Measurements from ENCODE around the gene HSD17B1. TPM values are rescaled to one million over a fixed set of nuclear protein-coding genes. Genes with fewer than 3 reads are reported as not detected.
A peak's percentile ranks its signal among the peaks of the same experiment; 100 is the strongest.

The HSD17B1 gene
- polyA plus RNA-seq, 4 donors, result 2.0 to 2.7 (median 2.3) TPM

DNA sequence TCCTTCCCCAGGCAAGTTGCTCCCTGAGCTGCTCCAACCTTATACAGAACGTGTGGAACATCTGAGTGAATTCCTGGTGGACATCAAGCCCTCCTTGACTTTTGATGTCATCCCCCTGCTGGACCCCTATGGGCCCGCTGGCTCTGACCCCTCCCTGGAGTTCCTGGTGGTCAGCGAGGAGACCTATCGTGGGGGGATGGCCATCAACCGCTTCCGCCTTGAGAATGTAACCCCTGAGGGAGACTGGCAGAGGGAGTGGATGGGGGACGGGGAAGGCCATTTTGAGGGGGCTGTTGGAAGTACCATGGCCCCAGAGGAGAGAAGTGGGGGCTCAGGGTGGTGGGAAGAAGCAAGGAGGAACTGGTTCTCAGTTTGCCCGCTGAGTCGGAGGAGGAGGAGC lies 11.2 kb downstream of the HSD17B1 start:
- FAIRE-seq (no peak), DNase-seq (no peak)
- peak overlapping the region in 2 of 3 donors; percentile 1 to 90 for H3K27ac ChIP-seq (ENCODE audit: low read depth in 1 of 3, low read length in 2 of 3)
- H3K36me3 ChIP-seq (ENCODE audit: control insufficient read depth in 3 of 3, insufficient read depth in 2 of 3, low read depth in 1 of 3, low read length in 3 of 3), result peaks cover 4 to 51% (median 5%) of the 10 kb centered on the region in 3 donors
- no peaks in the 10 kb centered on the region for H3K9me3 ChIP-seq (ENCODE audit: control insufficient read depth in 2 of 2, insufficient read depth in 1 of 2, low read depth in 1 of 2, low read length in 1 of 2)
- H3K27me3 ChIP-seq (ENCODE audit: control insufficient read depth in 3 of 3, insufficient read depth in 3 of 3, low read length in 3 of 3), result no peaks in the 10 kb centered on the region
- H3K4me3 ChIP-seq (ENCODE audit: low read depth in 1 of 3, low read length in 3 of 3), result peak overlapping the region in 1 of 3 donors; percentile 70
- peaks cover 8 to 43% (median 10%) of the 10 kb centered on the region in 3 donors for H3K4me1 ChIP-seq (ENCODE audit: control insufficient read depth in 3 of 3, insufficient read depth in 2 of 3, low read depth in 1 of 3, low read length in 2 of 3)
- 82 to 89% (median 84%) methylated on average over 7 to 9 of the region's 9 CpGs for WGBS, 3 donors

DNA sequence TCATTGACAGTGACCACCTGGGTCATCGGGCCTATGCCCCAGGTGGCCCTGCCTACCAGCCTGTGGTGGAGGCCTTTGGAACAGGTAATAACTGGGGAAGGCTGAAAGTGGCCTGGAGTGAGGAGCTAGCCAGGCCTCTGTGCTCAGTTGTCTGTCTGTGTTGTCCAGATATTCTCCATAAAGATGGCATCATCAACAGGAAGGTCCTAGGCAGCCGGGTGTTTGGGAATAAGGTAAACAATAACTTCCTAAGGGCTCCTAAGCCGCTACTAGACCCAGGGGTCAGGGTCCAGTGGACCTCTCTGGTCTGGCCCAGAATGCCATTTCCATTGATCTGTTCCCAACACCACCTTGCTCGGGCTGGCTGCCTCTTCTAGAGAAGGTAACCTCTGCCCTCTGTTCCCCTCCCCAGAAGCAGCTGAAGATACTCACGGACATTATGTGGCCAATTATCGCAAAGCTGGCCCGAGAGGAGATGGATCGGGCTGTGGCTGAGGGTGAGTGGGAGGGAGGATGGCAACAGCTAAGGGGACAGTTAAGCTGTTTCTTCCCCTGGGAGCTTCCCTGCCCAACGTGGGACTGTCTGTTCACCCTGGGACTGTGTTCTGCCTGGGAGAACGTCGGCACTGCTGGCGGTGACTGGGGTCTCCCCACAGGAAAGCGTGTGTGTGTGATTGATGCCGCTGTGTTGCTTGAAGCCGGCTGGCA lies 12.2 kb downstream of the HSD17B1 start:
- no peak overlapping the region for H3K27ac ChIP-seq (ENCODE audit: low read depth in 1 of 3, low read length in 2 of 3)
- no peaks in the 10 kb centered on the region for H3K9me3 ChIP-seq (ENCODE audit: control insufficient read depth in 2 of 2, insufficient read depth in 1 of 2, low read depth in 1 of 2, low read length in 1 of 2)
- 87 to 89% (median 88%) methylated on average over 15 of the region's 15 CpGs for WGBS, 3 donors
- peaks cover 8 to 53% (median 10%) of the 10 kb centered on the region in 3 donors for H3K4me1 ChIP-seq (ENCODE audit: control insufficient read depth in 3 of 3, insufficient read depth in 2 of 3, low read depth in 1 of 3, low read length in 2 of 3)
- H3K4me3 ChIP-seq (ENCODE audit: low read depth in 1 of 3, low read length in 3 of 3), result no peak overlapping the region
- DNase-seq (no peak), FAIRE-seq (no peak)
- H3K27me3 ChIP-seq (ENCODE audit: control insufficient read depth in 3 of 3, insufficient read depth in 3 of 3, low read length in 3 of 3), result no peaks in the 10 kb centered on the region
- peaks cover 10 to 61% (median 10%) of the 10 kb centered on the region in 3 donors for H3K36me3 ChIP-seq (ENCODE audit: control insufficient read depth in 3 of 3, insufficient read depth in 2 of 3, low read depth in 1 of 3, low read length in 3 of 3)

- no peaks in the 10 kb centered on the region for H3K27me3 ChIP-seq (ENCODE audit: control insufficient read depth in 3 of 3, insufficient read depth in 3 of 3, low read length in 3 of 3)
- DNase-seq, result no peak
- H3K36me3 ChIP-seq (ENCODE audit: control insufficient read depth in 3 of 3, insufficient read depth in 2 of 3, low read depth in 1 of 3, low read length in 3 of 3), result peaks cover 14 to 68% (median 14%) of the 10 kb centered on the region in 3 donors
- peaks cover 8 to 53% (median 10%) of the 10 kb centered on the region in 3 donors for H3K4me1 ChIP-seq (ENCODE audit: control insufficient read depth in 3 of 3, insufficient read depth in 2 of 3, low read depth in 1 of 3, low read length in 2 of 3)
- WGBS, 3 donors, result 89 to 94% (median 92%) methylated on average over 16 of the region's 16 CpGs
- no peaks in the 10 kb centered on the region for H3K9me3 ChIP-seq (ENCODE audit: control insufficient read depth in 2 of 2, insufficient read depth in 1 of 2, low read depth in 1 of 2, low read length in 1 of 2)
- no peak overlapping the region for H3K4me3 ChIP-seq (ENCODE audit: low read depth in 1 of 3, low read length in 3 of 3)
- H3K27ac ChIP-seq (ENCODE audit: low read depth in 1 of 3, low read length in 2 of 3), result peak overlapping the region; percentile 71 to 97 (median 78)
- no peak for FAIRE-seq
These were observed 12.9 kb downstream of the HSD17B1 start for GRCh38 chr17:42565523-42566214.

DNA sequence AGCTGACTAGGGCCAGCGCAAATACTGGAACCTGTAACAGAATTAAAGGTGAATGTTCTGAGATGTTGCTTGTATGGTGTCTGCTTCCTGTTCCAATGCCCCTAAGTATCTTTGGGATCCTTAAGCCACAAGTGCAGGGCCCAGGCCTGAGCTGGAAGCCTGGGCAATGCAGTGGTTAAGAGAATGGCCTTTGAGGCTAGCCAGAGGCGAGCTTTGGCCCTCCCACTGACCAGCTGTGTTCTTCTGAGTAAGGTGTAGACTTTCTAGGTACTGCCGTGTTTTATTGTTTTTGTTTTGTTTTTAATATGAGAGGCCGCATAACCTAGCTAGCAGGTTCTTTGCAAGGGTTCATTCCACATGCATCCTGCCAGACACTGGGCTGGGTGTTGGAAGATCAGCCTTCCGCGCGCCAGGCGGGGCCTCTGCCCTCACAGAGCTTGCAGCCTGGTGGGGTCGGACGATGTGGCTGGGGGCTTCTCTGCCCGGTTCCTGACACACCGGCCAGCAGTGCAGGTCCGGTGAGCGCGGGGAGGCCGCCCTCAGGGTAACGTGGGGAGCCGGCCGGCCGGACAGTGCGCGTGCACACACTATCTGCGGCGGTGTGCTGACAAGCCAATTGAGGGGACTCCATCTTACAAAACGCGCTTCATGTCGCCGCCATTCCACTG lies 13.6 kb downstream of the HSD17B1 start:
- Histone ChIP-seq H3K27me3 (ENCODE audit: control insufficient read depth in 3 of 3, insufficient read depth in 3 of 3, low read length in 3 of 3) (no peaks in the 10 kb centered on the region), H3K36me3 (ENCODE audit: control insufficient read depth in 3 of 3, insufficient read depth in 2 of 3, low read depth in 1 of 3, low read length in 3 of 3) (peaks cover 14 to 75% (median 16%) of the 10 kb centered on the region in 3 donors), H3K9me3 (ENCODE audit: control insufficient read depth in 2 of 2, insufficient read depth in 1 of 2, low read depth in 1 of 2, low read length in 1 of 2) (no peaks in the 10 kb centered on the region), H3K27ac (ENCODE audit: low read depth in 1 of 3, low read length in 2 of 3) (peak overlapping the region; percentile 71 to 97 (median 78)), H3K4me1 (ENCODE audit: control insufficient read depth in 3 of 3, insufficient read depth in 2 of 3, low read depth in 1 of 3, low read length in 2 of 3) (peaks cover 8 to 53% (median 10%) of the 10 kb centered on the region in 3 donors), H3K4me3 (ENCODE audit: low read depth in 1 of 3, low read length in 3 of 3) (peak overlapping the region in 2 of 3 donors; percentile 88 to 89)
- DNase-seq, result no peak
- no peak for FAIRE-seq
- 33 to 50% (median 34%) methylated on average over 25 to 28 of the region's 28 CpGs for WGBS, 3 donors

GRCh38 chr17:42566883-42567573 lies 14.3 kb downstream of the HSD17B1 start, which contains the start of gene MLX:
Gene MLX, plus strand, starts transcription at chr17:42567100. Its CDS starts 25 bp downstream, at chr17:42567125.
- Histone ChIP-seq H3K9me3 (ENCODE audit: control insufficient read depth in 2 of 2, insufficient read depth in 1 of 2, low read depth in 1 of 2, low read length in 1 of 2) (no peaks in the 10 kb centered on the region), H3K4me3 (ENCODE audit: low read depth in 1 of 3, low read length in 3 of 3) (peak within 1 kb of the TSS; percentile 82 to 89 (median 88)), H3K27me3 (ENCODE audit: control insufficient read depth in 3 of 3, insufficient read depth in 3 of 3, low read length in 3 of 3) (no peaks in the 10 kb centered on the region), H3K27ac (ENCODE audit: low read depth in 1 of 3, low read length in 2 of 3) (peak within 1 kb of the TSS; percentile 94 to 97 (median 95)), H3K4me1 (ENCODE audit: control insufficient read depth in 3 of 3, insufficient read depth in 2 of 3, low read depth in 1 of 3, low read length in 2 of 3) (peaks cover 8 to 49% (median 10%) of the 10 kb centered on the region in 3 donors), H3K36me3 (ENCODE audit: control insufficient read depth in 3 of 3, insufficient read depth in 2 of 3, low read depth in 1 of 3, low read length in 3 of 3) (peaks cover 19 to 82% (median 21%) of the 10 kb centered on the region in 3 donors)
- WGBS, 3 donors, result 0% methylated on average over 48 to 72 of the region's 72 CpGs
- peak; percentile 97 to 98 for DNase-seq
- FAIRE-seq, result no peak

- Histone ChIP-seq H3K27ac (ENCODE audit: low read depth in 1 of 3, low read length in 2 of 3) (peak overlapping the region in 2 of 3 donors; percentile 36 to 94), H3K36me3 (ENCODE audit: control insufficient read depth in 3 of 3, insufficient read depth in 2 of 3, low read depth in 1 of 3, low read length in 3 of 3) (peaks cover 20 to 88% (median 35%) of the 10 kb centered on the region in 3 donors), H3K4me3 (ENCODE audit: low read depth in 1 of 3, low read length in 3 of 3) (peak overlapping the region in 1 of 3 donors; percentile 3), H3K4me1 (ENCODE audit: control insufficient read depth in 3 of 3, insufficient read depth in 2 of 3, low read depth in 1 of 3, low read length in 2 of 3) (peaks cover 7 to 39% (median 7%) of the 10 kb centered on the region in 3 donors), H3K9me3 (ENCODE audit: control insufficient read depth in 2 of 2, insufficient read depth in 1 of 2, low read depth in 1 of 2, low read length in 1 of 2) (no peaks in the 10 kb centered on the region), H3K27me3 (ENCODE audit: control insufficient read depth in 3 of 3, insufficient read depth in 3 of 3, low read length in 3 of 3) (no peaks in the 10 kb centered on the region)
- WGBS, 3 donors, result 82 to 90% (median 84%) methylated on average over 14 of the region's 14 CpGs
- DNase-seq, result no peak
- no peak for FAIRE-seq
These were observed 15.8 kb downstream of the HSD17B1 start for GRCh38 chr17:42568341-42569111.

- H3K4me1 ChIP-seq (ENCODE audit: control insufficient read depth in 3 of 3, insufficient read depth in 2 of 3, low read depth in 1 of 3, low read length in 2 of 3), result peaks cover 0 to 23% (median under 1%) of the 10 kb centered on the region in 3 donors
- no peak for FAIRE-seq
- DNase-seq, result no peak
- 67 to 75% (median 72%) methylated on average over 12 of the region's 12 CpGs for WGBS, 3 donors
- no peak overlapping the region for H3K27ac ChIP-seq (ENCODE audit: low read depth in 1 of 3, low read length in 2 of 3)
- H3K4me3 ChIP-seq (ENCODE audit: low read depth in 1 of 3, low read length in 3 of 3), result no peak overlapping the region
- no peaks in the 10 kb centered on the region for H3K9me3 ChIP-seq (ENCODE audit: control insufficient read depth in 2 of 2, insufficient read depth in 1 of 2, low read depth in 1 of 2, low read length in 1 of 2)
- peaks cover 15 to 73% (median 41%) of the 10 kb centered on the region in 3 donors for H3K36me3 ChIP-seq (ENCODE audit: control insufficient read depth in 3 of 3, insufficient read depth in 2 of 3, low read depth in 1 of 3, low read length in 3 of 3)
- H3K27me3 ChIP-seq (ENCODE audit: control insufficient read depth in 3 of 3, insufficient read depth in 3 of 3, low read length in 3 of 3), result no peaks in the 10 kb centered on the region
These were observed 18.9 kb downstream of the HSD17B1 start for GRCh38 chr17:42571435-42572225.

Data from small intestine (tissue), 7 donors.